Gastrocnemius medialis (tissue), 4 donors: ENCODE data around the gene QSOX2.

Experiments
- CTCF ChIP-seq, 5 experiments: fragments of 450-650 bp in 3 of 5; fragments of 200-600 bp in 2 of 5; sonication (generic) in 2 of 5; IDR thresholded peaks in 4 of 5; conservative IDR thresholded peaks in 1 of 5; 1 replicate in 4 of 5; 2 replicates in 1 of 5; pipeline ENCODE4 v1.5.1; 2016 to 2019; ENCODE audit warnings: antibody characterized with exemption in 5 of 5, mild to moderate bottlenecking in 3 of 5, moderate library complexity in 3 of 5
- POLR2A ChIP-seq, 2 donors: fragments of 450-650 bp; IDR thresholded peaks; one replicate each; pipeline ENCODE4 v1.6.1; 2017; ENCODE audit warnings: antibody characterized with exemption in 2 of 2, mild to moderate bottlenecking in 2 of 2, moderate library complexity in 2 of 2

GRCh38 chr9:136202454-136203407 lies 42.9 kb downstream of the QSOX2 start:
- TF ChIP-seq POLR2A (IDR thresholded peaks at IDR 0.05): no peak
- no peak for TF ChIP-seq CTCF (IDR thresholded peaks at IDR 0.05 in 4 of 5, conservative IDR thresholded peaks at IDR 0.05 in 1 of 5)
